Muscle of leg (tissue), 11 donors: ENCODE results near the gene CNGB1. TPM values are rescaled to one million over a fixed set of nuclear protein-coding genes. Genes with fewer than 3 reads are reported as not detected.
"Not testable (repeated sequence)": the region's sequence is repeated elsewhere in the genome, so short reads cannot be mapped to it uniquely, and the experiment has no call there.

Experiments used
- DNase-seq: peaks from one replicate; pipeline ENCODE4 v3.0.0; 2013
- H3K27ac ChIP-seq: one replicate; pipeline ENCODE4 v1.5.1; 2013; ENCODE audit warnings: mild to moderate bottlenecking, low read length, control low read depth
- H3K27me3 ChIP-seq: one replicate; pipeline ENCODE4 v1.6.1; 2013; ENCODE audit warnings: low read length; ENCODE audit not compliant: control insufficient read depth, insufficient read depth
- H3K36me3 ChIP-seq: one replicate; pipeline ENCODE4 v1.6.1; 2013; ENCODE audit warnings: low read length; ENCODE audit not compliant: control insufficient read depth, insufficient read depth
- H3K4me1 ChIP-seq: one replicate; pipeline ENCODE4 v1.6.1; 2013; ENCODE audit warnings: low read length; ENCODE audit not compliant: control insufficient read depth, insufficient read depth
- H3K4me3 ChIP-seq: one replicate; pipeline ENCODE4 v1.5.1; 2013; ENCODE audit warnings: low read length, control low read depth
- H3K9me3 ChIP-seq: replicated peaks from 2 replicates; pipeline ENCODE4 v1.6.1; 2013; ENCODE audit warnings: low read depth, low read length; ENCODE audit not compliant: control insufficient read depth
- WGBS: methylation state at CpG from one replicate; pipeline ENCODE4 v1.1.5; 2013; ENCODE audit warnings: missing lambda C conversion rate; ENCODE audit not compliant: insufficient coverage; 5-methylcytosine and 5-hydroxymethylcytosine counted together
- polyA plus RNA-seq, 8 donors: library from polyadenylated mRNA; unstranded; fragments of 120-200 nt; gene quantifications; one replicate each; pipeline versions ENCODE4 v1.2.1 to v1.2.3, GENCODE V29; 2013; ENCODE audit warnings: inconsistent platforms in 1 of 8, low replicate concordance in 1 of 8; ENCODE audit not compliant: insufficient read length in 8 of 8, insufficient read depth in 1 of 8
- total RNA-seq: library from RNA; stranded (reverse); fragments of 120-200 nt; gene quantifications from one replicate; pipeline ENCODE4 v1.2.4, GENCODE V29; 2013

Gene CNGB1
- total and polyA plus RNA-seq, 9 donors = 0.03 to 1.6 (median 0.08) TPM; not detected in 3

DNA sequence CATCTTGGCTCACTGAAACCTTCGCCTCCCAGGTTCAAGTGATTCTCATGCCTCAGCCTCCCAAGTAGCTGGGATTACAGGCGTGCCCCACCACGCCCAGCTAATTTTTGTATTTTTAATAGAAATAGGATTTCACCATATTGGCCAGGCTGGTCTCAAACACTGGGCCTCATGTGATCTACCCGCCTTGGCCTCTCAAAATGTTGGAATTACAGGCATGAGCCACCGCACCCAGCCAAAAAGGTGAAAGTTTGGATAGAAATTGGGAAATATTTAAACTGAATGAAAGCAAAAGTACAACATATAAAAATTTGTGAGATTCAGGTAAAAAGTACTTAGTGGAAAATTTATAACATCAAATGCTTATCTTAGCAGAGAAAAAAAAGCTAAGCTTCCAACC lies 115.7 kb downstream of the CNGB1 start:
- H3K4me1 ChIP-seq = peaks cover 3% of the 10 kb centered on the region
- H3K27me3 ChIP-seq = no peaks in the 10 kb centered on the region
- H3K36me3 ChIP-seq = no peaks in the 10 kb centered on the region
- no peak overlapping the region for H3K27ac ChIP-seq
- no peak for DNase-seq
- H3K4me3 ChIP-seq = no peak overlapping the region
- H3K9me3 ChIP-seq = peaks cover 6% of the 10 kb centered on the region
- no CpG with 5 or more reads among the region's 5 CpGs for WGBS

DNA sequence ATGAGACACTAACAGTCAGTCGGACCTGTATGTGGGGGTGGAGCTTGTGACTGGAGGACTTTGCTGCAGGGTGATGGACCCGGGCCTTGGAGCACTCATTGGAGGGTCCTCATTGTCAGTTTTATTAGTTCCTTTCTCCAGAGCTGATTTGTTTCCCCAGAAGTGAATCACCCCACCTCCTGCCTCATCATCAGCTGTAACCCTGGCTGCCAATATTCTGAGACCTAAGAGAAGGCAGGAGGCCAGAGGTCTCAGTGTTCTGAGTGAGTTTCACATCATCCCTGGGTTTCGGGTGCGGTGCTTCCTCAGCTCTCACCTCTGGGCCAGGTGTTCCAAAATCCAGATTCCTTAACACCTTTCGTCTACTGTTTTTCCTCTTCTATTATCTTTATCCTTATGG lies 118.7 kb downstream of the CNGB1 start:
- no peak for DNase-seq
- H3K9me3 ChIP-seq = peaks cover 5% of the 10 kb centered on the region
- no peaks in the 10 kb centered on the region for H3K36me3 ChIP-seq
- H3K27ac ChIP-seq = no peak overlapping the region
- no peak overlapping the region for H3K4me3 ChIP-seq
- no peaks in the 10 kb centered on the region for H3K27me3 ChIP-seq
- H3K4me1 ChIP-seq = no peaks in the 10 kb centered on the region
- WGBS = no CpG with 5 or more reads among the region's 5 CpGs

DNA sequence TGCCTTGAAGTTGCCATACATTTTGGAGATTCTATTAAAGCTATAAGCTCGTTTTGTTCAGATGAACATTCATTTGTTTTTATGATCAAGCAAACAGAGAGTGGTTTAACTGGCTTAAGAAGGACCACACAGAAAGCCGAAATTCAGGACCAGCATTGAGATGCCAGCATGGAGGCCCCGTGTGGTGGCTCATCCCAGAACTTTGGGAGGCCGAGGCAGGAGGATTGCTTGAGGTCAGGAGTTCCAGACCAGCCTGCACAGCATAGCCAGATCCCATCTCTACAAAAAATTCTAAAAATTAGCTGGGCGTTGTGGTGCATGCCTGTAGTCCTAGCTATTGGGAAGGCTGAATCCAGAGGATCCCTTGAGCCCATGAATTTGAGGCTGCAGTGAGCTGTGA lies 122.7 kb downstream of the CNGB1 start:
- no peaks in the 10 kb centered on the region for H3K36me3 ChIP-seq
- no peaks in the 10 kb centered on the region for H3K4me1 ChIP-seq
- H3K27ac ChIP-seq = no peak overlapping the region
- peaks cover 3% of the 10 kb centered on the region for H3K27me3 ChIP-seq
- 79% methylated on average over 4 of the region's 5 CpGs for WGBS
- no peaks in the 10 kb centered on the region for H3K9me3 ChIP-seq
- DNase-seq = no peak
- no peak overlapping the region for H3K4me3 ChIP-seq

DNA sequence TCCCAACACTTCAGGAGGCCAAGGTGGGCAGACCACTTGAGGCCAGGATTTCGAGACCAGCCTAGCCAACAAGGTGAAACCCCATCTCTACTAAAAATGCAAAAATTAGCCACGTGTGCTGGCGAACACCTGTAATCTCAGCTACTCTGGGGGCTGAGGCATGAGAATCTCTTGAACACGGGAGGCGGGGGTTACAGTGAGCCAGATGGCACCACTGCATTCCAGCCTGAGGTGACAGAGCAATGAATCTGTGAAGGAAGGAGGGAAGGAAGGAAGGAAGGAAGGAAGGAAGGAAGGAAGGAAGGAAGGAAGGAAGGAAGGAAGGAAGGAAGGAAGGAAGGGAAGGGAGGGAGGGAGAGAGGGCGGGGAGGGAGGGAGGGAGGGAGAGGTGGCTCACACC lies 124.0 kb downstream of the CNGB1 start:
- not testable (repeated sequence) for H3K27ac ChIP-seq, H3K4me3 ChIP-seq, DNase-seq, H3K36me3 ChIP-seq, H3K9me3 ChIP-seq, H3K4me1 ChIP-seq, H3K27me3 ChIP-seq
- 69% methylated on average over 2 of the region's 6 CpGs for WGBS

DNA sequence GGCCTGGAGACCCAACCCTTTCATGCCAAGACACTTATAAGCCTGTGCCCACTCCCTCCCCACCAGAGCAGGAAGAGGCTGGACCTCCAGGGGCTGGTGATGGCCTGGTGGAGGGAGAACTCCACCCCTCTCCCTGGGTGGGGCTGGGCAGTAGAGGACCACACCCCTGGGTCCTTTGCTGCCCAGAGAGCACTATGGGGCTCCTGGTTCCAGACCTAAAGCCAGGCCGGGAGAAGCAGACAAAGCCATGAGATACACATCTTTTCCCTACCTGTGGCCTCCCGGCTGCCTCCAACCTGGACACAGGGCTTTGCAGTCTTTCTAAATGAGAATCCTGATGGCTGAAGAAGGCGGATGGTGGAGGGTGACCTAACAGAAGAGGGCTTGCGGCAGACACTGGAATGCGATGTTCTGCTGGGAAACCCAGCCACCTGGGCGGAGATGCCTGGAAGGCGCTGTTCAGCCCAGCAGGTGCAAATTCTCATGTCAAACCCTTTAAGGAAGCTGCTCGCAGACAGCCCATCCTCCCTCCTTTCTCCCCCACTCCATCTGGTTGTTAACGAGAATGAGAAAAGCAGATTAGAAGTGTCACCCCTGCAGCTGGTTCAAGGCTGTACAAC lies 124.7 kb downstream of the CNGB1 start:
- Histone ChIP-seq H3K27me3 (peaks cover 3% of the 10 kb centered on the region), H3K36me3 (no peaks in the 10 kb centered on the region), H3K9me3 (no peaks in the 10 kb centered on the region), H3K4me3 (no peak overlapping the region), H3K4me1 (no peaks in the 10 kb centered on the region), H3K27ac (no peak overlapping the region)
- DNase-seq = no peak
- 27% methylated on average over 4 of the region's 9 CpGs for WGBS

DNA sequence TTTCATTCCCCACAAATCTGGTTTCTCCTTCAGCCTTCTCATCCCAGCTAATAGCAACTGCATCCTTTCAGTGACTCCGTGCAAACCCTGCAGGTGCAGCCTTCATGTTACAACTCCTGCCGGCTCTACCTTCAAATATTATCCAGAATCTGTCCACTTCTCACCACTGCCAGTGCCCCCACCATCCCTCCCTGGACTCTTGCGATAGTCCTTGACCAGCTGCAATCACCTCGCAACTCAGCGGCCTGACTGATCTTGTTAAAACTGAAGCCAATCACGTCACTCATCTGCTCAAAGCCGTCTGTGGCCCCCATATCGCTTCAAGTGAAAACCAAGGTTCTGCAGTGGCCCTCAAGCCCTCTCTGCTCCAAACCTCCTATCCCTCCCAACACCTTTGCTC lies 125.8 kb downstream of the CNGB1 start:
- Histone ChIP-seq H3K27me3 (peaks cover 3% of the 10 kb centered on the region), H3K4me3 (no peak overlapping the region), H3K36me3 (no peaks in the 10 kb centered on the region), H3K4me1 (no peaks in the 10 kb centered on the region), H3K9me3 (no peaks in the 10 kb centered on the region), H3K27ac (no peak overlapping the region)
- DNase-seq = no peak
- WGBS = 78% methylated on average over 8 of the region's 8 CpGs

DNA sequence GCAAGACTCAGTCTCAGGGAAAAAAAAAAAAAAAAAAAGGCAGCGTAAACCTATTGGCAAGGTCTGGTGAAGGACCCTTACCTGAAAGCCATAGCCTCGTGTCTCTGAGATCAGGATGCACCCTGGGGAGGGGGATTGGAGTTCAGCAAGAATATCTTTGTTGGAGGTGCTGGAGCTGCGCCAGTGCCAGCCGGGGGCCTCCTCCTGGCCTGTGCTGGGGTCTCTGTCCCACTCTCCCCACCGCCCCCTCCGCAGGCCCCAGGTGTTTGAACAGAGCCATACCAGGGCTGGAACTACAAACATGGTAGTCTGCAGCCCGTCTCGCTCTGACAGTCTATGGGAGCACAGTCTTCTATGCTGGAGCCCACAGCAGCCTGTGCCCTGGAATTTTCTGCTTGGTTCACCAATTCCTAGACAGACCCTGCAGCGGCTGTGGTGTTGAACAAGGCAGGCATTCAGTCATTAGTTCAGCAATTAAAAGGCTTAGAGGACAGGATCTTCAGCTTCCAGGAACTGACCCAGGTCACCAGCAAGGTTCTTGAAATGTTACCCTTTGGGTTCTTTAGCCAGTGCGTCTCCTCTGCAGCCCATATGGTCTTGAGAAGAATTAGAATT lies 126.4 kb downstream of the CNGB1 start:
- H3K4me1 ChIP-seq = no peaks in the 10 kb centered on the region
- WGBS = 74% methylated on average over 7 of the region's 10 CpGs
- H3K9me3 ChIP-seq = no peaks in the 10 kb centered on the region
- DNase-seq = no peak
- H3K36me3 ChIP-seq = no peaks in the 10 kb centered on the region
- peaks cover 3% of the 10 kb centered on the region for H3K27me3 ChIP-seq
- no peak overlapping the region for H3K4me3 ChIP-seq
- no peak overlapping the region for H3K27ac ChIP-seq

DNA sequence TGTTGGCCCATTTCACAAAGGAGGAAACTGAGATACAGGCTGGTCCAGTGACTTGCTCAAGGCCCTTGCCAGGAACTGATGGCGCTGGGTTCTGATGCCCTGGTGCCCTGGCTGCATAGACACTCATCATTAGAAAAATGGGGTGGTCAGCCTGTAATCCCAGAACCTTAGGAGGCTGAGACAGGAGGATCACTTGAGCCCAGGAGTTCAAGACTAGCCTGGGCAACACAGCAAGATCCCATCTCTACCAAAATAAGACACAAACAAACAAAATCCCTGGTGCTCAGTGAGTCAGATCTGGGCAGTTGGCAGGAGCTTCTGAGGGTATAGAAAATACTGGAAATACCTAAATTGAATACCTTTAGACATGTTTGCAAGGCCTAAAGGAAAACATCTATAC lies 127.5 kb downstream of the CNGB1 start:
- Histone ChIP-seq H3K27ac (no peak overlapping the region), H3K4me3 (no peak overlapping the region), H3K4me1 (no peaks in the 10 kb centered on the region), H3K9me3 (no peaks in the 10 kb centered on the region), H3K27me3 (peaks cover 3% of the 10 kb centered on the region), H3K36me3 (no peaks in the 10 kb centered on the region)
- DNase-seq = no peak
- WGBS = 80% methylated on average over 1 of the region's 1 CpG

DNA sequence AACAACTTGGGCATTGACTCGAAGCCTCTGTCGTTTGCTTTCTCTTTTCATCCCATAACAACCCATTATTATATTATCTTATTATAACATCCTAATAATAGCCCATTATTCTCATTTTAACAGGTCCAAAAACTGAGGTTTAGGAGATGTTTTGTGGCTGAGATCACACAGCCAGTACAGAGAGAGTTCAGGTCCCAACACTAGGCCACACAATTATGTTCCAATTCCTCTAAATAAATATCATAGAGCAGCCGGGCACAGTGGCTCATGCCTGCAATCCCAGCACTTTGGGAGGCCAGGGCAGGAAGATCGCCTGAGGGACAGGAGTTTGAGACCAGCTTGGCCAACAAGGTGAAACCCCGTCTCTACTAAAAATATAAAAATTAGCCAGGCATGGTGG lies 128.3 kb downstream of the CNGB1 start:
- Histone ChIP-seq H3K9me3 (no peaks in the 10 kb centered on the region), H3K27me3 (peaks cover 3% of the 10 kb centered on the region), H3K36me3 (no peaks in the 10 kb centered on the region), H3K4me1 (no peaks in the 10 kb centered on the region), H3K27ac (no peak overlapping the region), H3K4me3 (no peak overlapping the region)
- DNase-seq = no peak
- 45% methylated on average over 2 of the region's 5 CpGs for WGBS

DNA sequence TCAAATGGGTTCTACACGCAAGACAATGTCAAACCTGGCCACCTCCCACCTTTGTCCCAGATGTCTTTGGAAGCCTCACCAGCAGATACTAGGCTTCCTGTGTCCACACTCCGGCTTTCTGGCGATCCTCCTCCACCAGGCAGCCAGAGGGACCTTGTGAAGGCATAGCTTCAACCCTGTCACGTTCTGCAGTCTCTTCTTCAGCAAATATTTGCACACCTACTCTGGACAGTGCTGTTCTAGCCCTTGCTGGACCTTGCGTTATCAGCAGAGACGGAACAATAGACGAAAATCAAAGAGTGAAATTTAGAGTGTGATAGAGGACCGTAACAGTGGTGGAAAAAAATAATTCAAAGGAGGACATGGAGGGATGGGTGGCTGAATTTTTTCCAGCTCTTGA lies 130.1 kb downstream of the CNGB1 start:
- H3K27me3 ChIP-seq = no peaks in the 10 kb centered on the region
- no peak overlapping the region for H3K27ac ChIP-seq
- H3K4me1 ChIP-seq = no peaks in the 10 kb centered on the region
- WGBS = 86% methylated on average over 7 of the region's 8 CpGs
- H3K36me3 ChIP-seq = no peaks in the 10 kb centered on the region
- no peak overlapping the region for H3K4me3 ChIP-seq
- no peaks in the 10 kb centered on the region for H3K9me3 ChIP-seq
- DNase-seq = no peak

DNA sequence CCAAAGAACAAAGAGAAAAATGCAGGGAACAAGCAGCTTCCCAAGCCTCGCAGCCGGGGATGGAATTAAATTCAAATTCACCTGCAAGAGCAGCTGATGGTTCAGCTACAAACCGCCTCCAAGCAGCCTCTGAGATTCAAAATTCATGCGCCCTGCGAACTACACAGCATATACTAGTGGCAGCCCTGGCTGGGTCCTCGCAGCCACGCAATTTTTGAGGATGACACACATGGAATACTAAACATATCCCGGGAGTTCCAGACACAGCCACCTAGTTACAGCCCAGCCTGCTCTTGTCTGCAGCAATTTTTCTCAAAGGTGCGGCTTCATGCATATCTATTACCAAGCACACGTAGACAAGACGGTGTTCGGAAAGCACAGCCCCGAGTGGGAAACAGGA lies 132.8 kb downstream of the CNGB1 start:
- peaks cover 4% of the 10 kb centered on the region for H3K27me3 ChIP-seq
- WGBS = 37% methylated on average over 8 of the region's 13 CpGs
- no peak overlapping the region for H3K27ac ChIP-seq
- no peak for DNase-seq
- no peak overlapping the region for H3K4me3 ChIP-seq
- H3K36me3 ChIP-seq = no peaks in the 10 kb centered on the region
- no peaks in the 10 kb centered on the region for H3K4me1 ChIP-seq
- H3K9me3 ChIP-seq = no peaks in the 10 kb centered on the region
